Measurements from ENCODE around the gene CR1.
A peak's percentile ranks its signal among the peaks of the same experiment; 100 is the strongest.
"Not testable (repeated sequence)": the region's sequence is repeated elsewhere in the genome, so short reads cannot be mapped to it uniquely, and the experiment has no call there.

Gene CR1

DNA sequence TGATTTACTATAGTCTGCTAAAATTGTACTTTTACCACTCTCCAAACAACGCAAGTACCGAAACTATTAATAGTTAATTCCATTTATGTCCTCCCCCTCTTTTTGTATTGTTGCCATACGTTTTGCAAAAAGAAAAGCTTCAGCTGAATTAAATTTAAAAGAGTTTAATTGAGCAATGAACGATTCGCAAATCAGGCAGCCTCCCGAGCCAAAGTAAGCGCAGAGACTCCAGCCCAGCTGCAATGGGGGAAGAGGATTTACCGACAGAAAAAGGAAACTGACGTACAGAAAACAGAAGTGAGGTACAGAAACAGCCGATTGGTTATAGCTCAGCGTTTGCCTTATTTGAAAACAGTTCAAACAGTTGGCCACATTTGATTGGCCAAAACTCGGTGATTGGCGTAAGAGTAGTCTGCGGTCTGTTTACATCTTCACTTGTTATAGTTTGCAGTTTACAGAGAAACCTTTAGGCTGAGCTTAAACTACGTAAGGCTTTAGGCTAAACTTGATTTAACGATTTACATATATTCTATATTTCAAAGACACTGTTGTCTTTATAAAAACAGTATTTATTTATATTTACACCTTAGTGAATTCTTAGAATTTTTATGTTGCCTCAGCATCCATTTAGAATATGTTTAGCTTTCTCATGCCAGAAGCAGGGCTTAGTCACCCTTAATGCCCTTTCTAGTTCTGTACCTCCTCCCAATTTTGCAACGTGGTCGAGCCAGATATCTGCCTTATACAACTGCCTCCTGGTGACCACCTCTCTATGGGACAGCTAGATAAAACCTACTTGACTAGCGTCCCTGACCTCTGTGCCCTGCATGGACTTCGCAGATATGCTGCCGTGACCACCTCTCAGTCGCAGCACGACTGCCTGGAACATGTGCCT is 23.8 kb downstream of the CR1 start:
- TF ChIP-seq CTCF (IDR thresholded peaks at IDR 0.05; ENCODE audit: low read depth, low read length) = no peak
- Histone ChIP-seq H3K27ac (no peak overlapping the region), H3K27me3 (ENCODE audit: insufficient read depth, low read depth, severe bottlenecking) (peaks cover 66% of the 10 kb centered on the region), H3K9me3 (ENCODE audit: severe bottlenecking) (no peaks in the 10 kb centered on the region), H3K4me3 (ENCODE audit: low read depth, low read length) (no peak overlapping the region), H3K36me3 (no peaks in the 10 kb centered on the region)
- no peak for DNase-seq

DNA sequence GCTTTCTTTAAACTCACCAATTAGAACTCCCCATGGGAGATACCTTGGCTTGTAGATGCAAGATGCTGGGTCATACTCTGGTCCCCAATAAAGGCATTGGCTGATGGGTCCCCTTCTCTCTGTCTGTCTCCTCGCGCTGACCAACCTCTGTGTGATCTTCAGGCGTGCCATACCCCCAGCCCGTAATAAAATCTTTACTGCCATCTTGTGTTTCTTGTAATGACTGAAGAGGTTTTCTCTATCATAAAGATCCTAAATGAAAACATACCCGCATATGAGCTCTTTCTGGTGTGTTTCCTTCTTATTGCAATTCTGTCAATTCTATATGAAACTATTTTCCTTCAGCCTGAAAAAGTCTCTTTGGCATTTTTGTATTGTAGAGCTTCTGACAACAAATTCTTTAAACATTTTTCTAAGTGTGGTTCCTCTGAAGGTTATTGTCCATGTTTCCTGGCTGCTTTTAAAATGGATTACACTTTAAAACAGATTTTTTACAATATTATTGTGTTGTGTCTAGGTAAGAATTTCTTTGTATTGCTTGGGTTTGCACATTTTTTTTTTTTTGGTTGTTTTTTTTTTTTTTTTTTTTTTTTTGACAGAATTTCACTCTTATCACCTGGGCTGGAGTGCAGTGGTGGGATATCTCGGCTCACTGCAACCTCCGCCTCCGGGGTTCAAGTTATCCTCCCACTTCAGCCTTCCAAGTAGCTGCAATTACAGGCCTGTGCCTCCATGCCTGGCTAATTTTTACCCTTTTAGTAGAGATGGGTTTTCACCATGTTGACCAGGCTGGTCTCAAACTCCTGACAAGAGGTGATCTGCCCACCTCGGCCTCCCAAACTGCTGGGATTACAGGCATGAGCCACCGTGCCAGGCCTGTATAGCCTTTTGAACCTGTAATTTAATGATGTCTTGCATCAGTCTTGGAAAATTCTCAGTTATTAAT is 24.7 kb downstream of the CR1 start:
- not testable (repeated sequence) for H3K36me3 ChIP-seq; H3K4me3 ChIP-seq (ENCODE audit: low read depth, low read length); DNase-seq; H3K9me3 ChIP-seq (ENCODE audit: severe bottlenecking); H3K27ac ChIP-seq
- peaks cover 72% of the 10 kb centered on the region for H3K27me3 ChIP-seq (ENCODE audit: insufficient read depth, low read depth, severe bottlenecking)

- not testable (repeated sequence) for H3K36me3 ChIP-seq; H3K27ac ChIP-seq; H3K9me3 ChIP-seq (ENCODE audit: severe bottlenecking); DNase-seq; H3K4me3 ChIP-seq (ENCODE audit: low read depth, low read length)
- H3K27me3 ChIP-seq (ENCODE audit: insufficient read depth, low read depth, severe bottlenecking) = peaks cover 48% of the 10 kb centered on the region
Observed at GRCh38 chr1:207525239-207525638, 29.3 kb downstream of the CR1 start.

DNA sequence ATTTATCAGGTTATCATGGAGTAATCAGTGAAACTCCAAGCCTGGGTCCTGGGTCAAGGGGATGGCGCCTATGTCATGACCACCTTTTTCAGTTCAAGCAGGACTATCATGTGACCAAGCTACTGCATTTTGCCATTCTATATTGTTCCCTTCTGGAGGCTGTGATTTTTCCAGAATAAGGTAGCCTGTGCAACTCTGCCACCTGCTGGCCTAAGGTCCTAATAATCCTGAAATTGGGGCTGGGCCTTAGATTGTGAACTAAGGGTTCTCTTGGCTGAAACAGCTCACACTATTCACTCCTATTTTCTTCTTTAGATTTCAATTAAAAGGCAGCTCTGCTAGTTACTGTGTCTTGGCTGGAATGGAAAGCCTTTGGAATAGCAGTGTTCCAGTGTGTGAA is 32.4 kb downstream of the CR1 start:
- H3K27ac ChIP-seq; H3K9me3 ChIP-seq (ENCODE audit: severe bottlenecking); H3K36me3 ChIP-seq; H3K4me3 ChIP-seq (ENCODE audit: low read depth, low read length); DNase-seq: not testable (repeated sequence)
- H3K27me3 ChIP-seq (ENCODE audit: insufficient read depth, low read depth, severe bottlenecking) = peaks cover 25% of the 10 kb centered on the region

- not testable (repeated sequence) for H3K4me3 ChIP-seq (ENCODE audit: low read depth, low read length); DNase-seq; H3K27ac ChIP-seq; H3K9me3 ChIP-seq (ENCODE audit: severe bottlenecking); H3K27me3 ChIP-seq (ENCODE audit: insufficient read depth, low read depth, severe bottlenecking); H3K36me3 ChIP-seq
Observed at GRCh38 chr1:207536263-207536662, 40.3 kb downstream of the CR1 start.

- not testable (repeated sequence) for H3K27ac ChIP-seq; H3K9me3 ChIP-seq (ENCODE audit: severe bottlenecking); H3K27me3 ChIP-seq (ENCODE audit: insufficient read depth, low read depth, severe bottlenecking); DNase-seq; H3K36me3 ChIP-seq; H3K4me3 ChIP-seq (ENCODE audit: low read depth, low read length)
Observed at GRCh38 chr1:207546677-207547357, 50.9 kb downstream of the CR1 start.

DNA sequence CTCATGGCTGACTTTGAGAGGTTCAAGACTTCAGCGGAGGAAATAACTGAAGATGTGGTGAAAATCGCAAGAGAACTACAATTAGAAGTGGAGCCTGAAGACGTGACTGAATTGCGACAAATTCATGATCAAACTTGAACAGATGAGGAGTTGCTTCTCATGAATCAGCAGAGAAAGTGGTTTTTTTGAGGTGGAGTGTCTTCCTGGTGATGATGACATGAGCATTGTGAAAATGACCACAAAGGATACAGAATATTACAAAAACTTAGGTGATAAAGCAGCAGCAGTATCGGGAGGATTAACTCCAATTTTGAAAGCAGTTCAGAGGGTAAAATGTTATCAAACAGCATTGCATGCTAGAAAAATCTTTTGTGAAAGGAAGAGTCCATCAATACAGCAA is 58.9 kb downstream of the CR1 start:
- not testable (repeated sequence) for H3K36me3 ChIP-seq; H3K9me3 ChIP-seq (ENCODE audit: severe bottlenecking); H3K27me3 ChIP-seq (ENCODE audit: insufficient read depth, low read depth, severe bottlenecking); H3K4me3 ChIP-seq (ENCODE audit: low read depth, low read length); DNase-seq; H3K27ac ChIP-seq

- peaks cover 28% of the 10 kb centered on the region for H3K27me3 ChIP-seq (ENCODE audit: insufficient read depth, low read depth, severe bottlenecking)
- no peaks in the 10 kb centered on the region for H3K9me3 ChIP-seq (ENCODE audit: severe bottlenecking)
- peak; percentile 47 for DNase-seq
- TF ChIP-seq CTCF (IDR thresholded peaks at IDR 0.05; ENCODE audit: low read depth, low read length) = peak; percentile 49
- H3K27ac ChIP-seq = no peak overlapping the region
- H3K4me3 ChIP-seq (ENCODE audit: low read depth, low read length) = no peak overlapping the region
- no peaks in the 10 kb centered on the region for H3K36me3 ChIP-seq
Observed at GRCh38 chr1:207565546-207566468, 69.8 kb downstream of the CR1 start.

DNA sequence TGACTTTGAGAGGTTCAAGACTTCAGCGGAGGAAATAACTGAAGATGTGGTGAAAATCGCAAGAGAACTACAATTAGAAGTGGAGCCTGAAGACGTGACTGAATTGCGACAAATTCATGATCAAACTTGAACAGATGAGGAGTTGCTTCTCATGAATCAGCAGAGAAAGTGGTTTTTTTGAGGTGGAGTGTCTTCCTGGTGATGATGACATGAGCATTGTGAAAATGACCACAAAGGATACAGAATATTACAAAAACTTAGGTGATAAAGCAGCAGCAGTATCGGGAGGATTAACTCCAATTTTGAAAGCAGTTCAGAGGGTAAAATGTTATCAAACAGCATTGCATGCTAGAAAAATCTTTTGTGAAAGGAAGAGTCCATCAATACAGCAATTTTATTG is 76.0 kb downstream of the CR1 start:
- not testable (repeated sequence) for H3K36me3 ChIP-seq; DNase-seq; H3K9me3 ChIP-seq (ENCODE audit: severe bottlenecking); H3K4me3 ChIP-seq (ENCODE audit: low read depth, low read length); H3K27ac ChIP-seq
- H3K27me3 ChIP-seq (ENCODE audit: insufficient read depth, low read depth, severe bottlenecking) = peaks cover 41% of the 10 kb centered on the region

GRCh38 chr1:207573074-207573473 is 77.1 kb downstream of the CR1 start:
- not testable (repeated sequence) for DNase-seq; H3K9me3 ChIP-seq (ENCODE audit: severe bottlenecking); H3K27ac ChIP-seq; H3K4me3 ChIP-seq (ENCODE audit: low read depth, low read length); H3K36me3 ChIP-seq
- peaks cover 42% of the 10 kb centered on the region for H3K27me3 ChIP-seq (ENCODE audit: insufficient read depth, low read depth, severe bottlenecking)

- peaks cover 54% of the 10 kb centered on the region for H3K27me3 ChIP-seq (ENCODE audit: insufficient read depth, low read depth, severe bottlenecking)
- not testable (repeated sequence) for DNase-seq; H3K36me3 ChIP-seq; H3K4me3 ChIP-seq (ENCODE audit: low read depth, low read length); H3K9me3 ChIP-seq (ENCODE audit: severe bottlenecking); H3K27ac ChIP-seq
Observed at GRCh38 chr1:207575381-207575780, 79.4 kb downstream of the CR1 start.
